ENCODE data around the gene FAM9A.

FAM9A gene

DNA sequence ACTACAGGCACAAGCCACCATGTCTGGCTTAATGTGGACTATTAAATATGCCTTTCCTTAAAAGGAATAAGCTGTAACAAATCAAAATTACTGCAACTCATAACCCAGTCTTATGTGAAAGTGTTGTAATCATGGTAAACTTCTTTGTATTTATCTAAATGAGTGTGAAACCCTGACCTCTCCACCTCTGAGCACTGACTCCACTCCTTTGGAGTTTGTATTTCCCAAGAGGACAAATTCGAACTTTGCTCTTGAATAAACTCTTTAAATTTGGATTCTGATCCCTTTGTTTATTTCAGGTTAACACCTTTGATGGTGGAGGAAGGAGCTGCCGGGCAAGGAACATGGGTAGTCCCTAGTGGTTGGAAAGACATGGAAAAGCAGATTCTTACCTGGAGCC lies 48.3 kb upstream of the FAM9A start:
- Histone ChIP-seq H3K27ac (ENCODE audit: low read depth, low read length, poor library complexity, severe bottlenecking) (no peak overlapping the region), H3K4me2 (ENCODE audit: low read length) (no peak overlapping the region), H3K9me2 (ENCODE audit: low read depth, low read length) (no peaks in the 10 kb centered on the region)

GRCh38 chrX:8848911-8849310 lies 47.7 kb upstream of the FAM9A start:
- Histone ChIP-seq H3K9me3 (ENCODE audit: low read length) (no peaks in the 10 kb centered on the region), H3K9me2 (ENCODE audit: low read depth, low read length) (no peaks in the 10 kb centered on the region), H4K20me1 (ENCODE audit: insufficient read depth, low read length) (no peaks in the 10 kb centered on the region), H3K27me3 (ENCODE audit: insufficient read depth, low read length) (no peaks in the 10 kb centered on the region), H3K27ac (ENCODE audit: low read depth, low read length, poor library complexity, severe bottlenecking) (no peak overlapping the region), H3K36me3 (ENCODE audit: insufficient read depth, low read length) (no peaks in the 10 kb centered on the region), H2AFZ (ENCODE audit: low read length) (no peak overlapping the region), H3K9ac (ENCODE audit: low read length) (no peak overlapping the region), H3F3A (ENCODE audit: insufficient read depth, low read length) (no peaks in the 10 kb centered on the region), H3K4me3 (ENCODE audit: low read depth, low read length, poor library complexity, severe bottlenecking) (no peak overlapping the region), H3K4me1 (ENCODE audit: insufficient read depth, low read length, severe bottlenecking) (no peaks in the 10 kb centered on the region), H3K4me2 (ENCODE audit: low read length) (no peak overlapping the region), H3K79me2 (ENCODE audit: insufficient read depth, low read length) (no peaks in the 10 kb centered on the region)
- TF ChIP-seq CTCF (IDR thresholded peaks at IDR 0.05; ENCODE audit: low read length) (no peak), EZH2 (IDR thresholded peaks at IDR 0.05; ENCODE audit: borderline replicate concordance, low read length) (no peak)

More for the DNA sequence above, 48.3 kb upstream of the FAM9A start:
- Histone ChIP-seq H3K27me3 (ENCODE audit: insufficient read depth, low read length) (no peaks in the 10 kb centered on the region), H3K9me3 (ENCODE audit: low read length) (no peaks in the 10 kb centered on the region), H3F3A (ENCODE audit: insufficient read depth, low read length) (no peaks in the 10 kb centered on the region), H3K4me3 (ENCODE audit: low read depth, low read length, poor library complexity, severe bottlenecking) (no peak overlapping the region), H3K36me3 (ENCODE audit: insufficient read depth, low read length) (no peaks in the 10 kb centered on the region), H2AFZ (ENCODE audit: low read length) (no peak overlapping the region), H3K4me1 (ENCODE audit: insufficient read depth, low read length, severe bottlenecking) (no peaks in the 10 kb centered on the region), H3K79me2 (ENCODE audit: insufficient read depth, low read length) (no peaks in the 10 kb centered on the region), H4K20me1 (ENCODE audit: insufficient read depth, low read length) (no peaks in the 10 kb centered on the region), H3K9ac (ENCODE audit: low read length) (no peak overlapping the region)
- TF ChIP-seq CTCF (IDR thresholded peaks at IDR 0.05; ENCODE audit: low read length) (no peak), EZH2 (IDR thresholded peaks at IDR 0.05; ENCODE audit: borderline replicate concordance, low read length) (no peak)

GRCh38 chrX:8848441-8848840 lies 47.3 kb upstream of the FAM9A start:
- Histone ChIP-seq H4K20me1 (ENCODE audit: insufficient read depth, low read length) (no peaks in the 10 kb centered on the region), H3K79me2 (ENCODE audit: insufficient read depth, low read length) (no peaks in the 10 kb centered on the region), H3K9me3 (ENCODE audit: low read length) (no peaks in the 10 kb centered on the region), H3K36me3 (ENCODE audit: insufficient read depth, low read length) (no peaks in the 10 kb centered on the region), H3K4me2 (ENCODE audit: low read length) (no peak overlapping the region), H3K9me2 (ENCODE audit: low read depth, low read length) (no peaks in the 10 kb centered on the region), H2AFZ (ENCODE audit: low read length) (no peak overlapping the region), H3K4me1 (ENCODE audit: insufficient read depth, low read length, severe bottlenecking) (no peaks in the 10 kb centered on the region), H3K27me3 (ENCODE audit: insufficient read depth, low read length) (no peaks in the 10 kb centered on the region), H3K9ac (ENCODE audit: low read length) (no peak overlapping the region), H3K4me3 (ENCODE audit: low read depth, low read length, poor library complexity, severe bottlenecking) (no peak overlapping the region), H3F3A (ENCODE audit: insufficient read depth, low read length) (no peaks in the 10 kb centered on the region), H3K27ac (ENCODE audit: low read depth, low read length, poor library complexity, severe bottlenecking) (no peak overlapping the region)
- TF ChIP-seq EZH2 (IDR thresholded peaks at IDR 0.05; ENCODE audit: borderline replicate concordance, low read length) (no peak), CTCF (IDR thresholded peaks at IDR 0.05; ENCODE audit: low read length) (no peak)

Data from OCI-LY1 (cell line).